Prostate gland (tissue), 2 donors: Measurements from ENCODE around the gene SLC25A26.

Source experiments
- CTCF ChIP-seq, 4 experiments: fragments of 200-600 bp in 2 of 4; fragments of 450-650 bp in 2 of 4; sonication (generic) in 2 of 4; IDR thresholded peaks; 1 replicate in 3 of 4; 2 replicates in 1 of 4; pipeline ENCODE4 v1.5.1; 2016 to 2019; ENCODE audit warnings: antibody characterized with exemption in 4 of 4, mild to moderate bottlenecking in 2 of 4, moderate library complexity in 2 of 4
- POLR2A ChIP-seq: fragments of 450-650 bp; IDR thresholded peaks from one replicate; pipeline ENCODE4 v1.6.1; 2016; ENCODE audit warnings: antibody characterized with exemption, mild to moderate bottlenecking

DNA sequence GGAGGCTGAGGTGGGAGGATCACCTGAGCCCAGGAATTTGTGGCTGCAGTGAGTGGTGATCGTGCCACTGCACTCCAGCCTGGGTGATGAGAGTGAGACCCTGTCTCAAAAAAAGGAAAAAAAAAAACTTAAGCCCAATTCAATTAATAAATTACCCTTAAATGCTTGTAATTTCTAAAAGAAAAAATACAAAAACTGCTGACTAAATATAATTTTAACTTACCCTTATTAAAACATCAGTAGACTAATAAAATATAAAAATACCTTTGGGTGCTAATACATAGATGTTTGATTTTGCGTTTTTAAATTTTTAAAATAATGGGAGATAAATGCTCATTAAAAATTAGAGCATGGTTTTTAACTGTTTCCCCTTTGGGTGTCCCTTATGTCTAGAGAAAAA is 17.5 kb upstream of the SLC25A26 start:
- TF ChIP-seq CTCF (IDR thresholded peaks at IDR 0.05) (no peak), POLR2A (no peak)
